Endometrium (tissue), 2 donors: ENCODE data around the gene HEMK1.

Experiments
- FAIRE-seq: peaks from 2 replicates; lab custom pipeline; 2012; peaks lifted over from hg19 to GRCh38; lab: Jason Lieb, UNC
- donor health status: control.
- donor health status: control.

HEMK1 gene

GRCh38 chr3:50568947-50569749 lies at the start of gene HEMK1:
TSS of gene HEMK1 (plus strand) at chr3:50569522. CDS start at chr3:50571105, 1,583 bp downstream.
- peak; percentile 88 for FAIRE-seq

DNA sequence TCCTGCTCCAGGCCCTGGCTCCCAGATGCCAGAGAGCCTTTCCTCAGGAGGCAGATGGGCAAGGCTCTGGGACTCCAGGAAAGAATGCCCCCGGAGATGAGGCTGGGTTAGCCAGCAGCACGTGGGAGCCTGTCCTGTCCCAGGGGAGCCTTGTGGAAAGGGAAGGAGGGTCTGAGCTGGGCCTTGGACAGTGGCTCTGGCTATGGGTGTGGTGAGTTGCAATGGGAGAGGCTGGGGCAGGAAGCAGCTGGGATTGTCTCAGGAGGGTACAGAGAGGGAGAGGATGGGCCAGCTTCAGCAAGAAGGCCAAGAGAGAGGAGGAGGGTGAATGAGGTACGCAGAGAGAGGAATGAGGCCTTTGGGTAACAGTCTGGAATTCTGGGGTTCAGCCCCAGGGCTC lies 48.5 kb upstream of the HEMK1 start:
- no peak for FAIRE-seq

GRCh38 chr3:50521572-50521971 lies 47.8 kb upstream of the HEMK1 start:
- FAIRE-seq = no peak

GRCh38 chr3:50523279-50523811 lies 46.0 kb upstream of the HEMK1 start:
- no peak for FAIRE-seq

DNA sequence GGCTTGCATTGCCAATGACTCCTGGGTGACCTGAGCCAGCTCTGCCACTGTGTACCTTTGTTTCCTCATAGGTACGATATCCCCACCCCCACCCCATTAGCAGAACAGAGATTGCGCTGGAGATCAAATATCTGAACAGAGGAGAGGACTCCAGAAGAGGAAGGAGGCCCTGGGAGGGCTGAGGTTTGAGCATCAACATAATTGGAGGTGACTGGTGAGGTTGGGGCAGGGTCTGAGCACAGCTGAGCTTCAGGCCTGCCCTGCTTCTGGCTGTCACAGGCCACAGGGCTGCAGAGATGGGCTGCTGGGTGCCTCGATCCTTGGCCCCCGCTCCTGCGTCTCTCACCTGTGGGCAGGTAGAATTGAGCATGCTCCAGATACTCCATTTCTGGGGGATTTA lies 44.6 kb upstream of the HEMK1 start:
- FAIRE-seq = no peak

- no peak for FAIRE-seq
These were observed 44.0 kb upstream of the HEMK1 start for GRCh38 chr3:50525191-50525910.

DNA sequence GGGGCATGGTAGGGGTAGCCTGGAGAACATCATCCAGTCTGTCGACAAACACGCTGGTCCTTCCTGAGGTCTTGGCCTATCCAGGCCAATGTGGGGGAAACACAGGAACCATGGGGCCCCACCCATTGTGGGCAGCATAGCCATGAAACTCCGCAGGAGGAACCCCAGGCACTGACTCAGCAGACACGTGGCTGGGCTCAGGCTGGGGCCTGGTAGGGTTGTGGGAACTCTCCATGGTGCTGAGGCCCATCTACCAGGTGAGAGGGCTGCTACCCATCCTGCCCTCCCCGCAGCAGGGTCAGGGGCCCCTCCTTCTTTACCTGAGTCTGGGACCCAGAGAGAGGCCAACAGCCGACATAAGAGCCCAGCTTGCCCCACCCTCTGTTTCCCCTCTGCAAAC lies 43.3 kb upstream of the HEMK1 start:
- no peak for FAIRE-seq

GRCh38 chr3:50530001-50530970 lies 39.0 kb upstream of the HEMK1 start:
- no peak for FAIRE-seq

DNA sequence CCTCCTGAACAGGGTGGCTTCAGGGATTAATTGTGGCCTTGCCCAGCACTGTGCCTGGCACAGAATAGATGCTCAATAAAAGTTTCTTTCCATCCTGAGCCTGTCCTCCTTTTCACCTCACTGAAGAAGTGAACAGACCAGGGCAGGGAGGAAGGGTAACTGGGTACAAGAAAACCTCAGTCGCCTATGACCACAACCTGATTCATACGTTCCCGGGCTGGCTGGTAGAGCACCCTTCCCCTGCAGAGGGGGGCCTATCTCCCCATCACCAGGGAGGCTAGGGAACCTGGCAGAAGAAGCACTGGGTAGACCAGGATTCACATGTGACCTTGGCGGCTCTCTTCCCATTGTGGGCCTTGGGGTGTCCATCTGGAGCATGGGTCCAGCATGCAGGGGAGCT lies 38.1 kb upstream of the HEMK1 start:
- no peak for FAIRE-seq

- FAIRE-seq = no peak
These were observed 37.1 kb upstream of the HEMK1 start for GRCh38 chr3:50532062-50532705.

DNA sequence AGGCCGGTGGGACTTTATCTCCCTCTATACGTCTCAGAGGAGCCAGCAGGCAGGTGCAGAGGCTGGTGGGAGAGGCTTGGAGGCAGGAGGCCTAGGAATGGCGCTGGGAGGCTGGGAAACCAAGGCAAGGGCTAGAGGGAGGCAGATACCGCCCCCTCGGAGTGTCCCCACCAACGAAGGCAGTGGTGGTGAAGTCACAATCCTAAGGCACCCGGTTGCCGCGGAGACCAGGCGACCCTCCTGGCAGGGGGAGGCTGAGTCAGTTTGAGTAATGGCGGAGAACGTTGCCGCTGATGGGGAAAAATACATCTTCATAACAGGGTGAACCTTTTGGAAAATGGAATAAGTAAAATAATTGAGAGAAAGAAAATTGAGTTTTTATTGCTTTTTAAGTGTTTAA lies 36.0 kb upstream of the HEMK1 start:
- FAIRE-seq = no peak

- FAIRE-seq = no peak
These were observed 35.4 kb upstream of the HEMK1 start for GRCh38 chr3:50533807-50534461.

GRCh38 chr3:50534681-50535330 lies 34.5 kb upstream of the HEMK1 start:
- no peak for FAIRE-seq

GRCh38 chr3:50536471-50537180 lies 32.7 kb upstream of the HEMK1 start:
- FAIRE-seq = no peak

DNA sequence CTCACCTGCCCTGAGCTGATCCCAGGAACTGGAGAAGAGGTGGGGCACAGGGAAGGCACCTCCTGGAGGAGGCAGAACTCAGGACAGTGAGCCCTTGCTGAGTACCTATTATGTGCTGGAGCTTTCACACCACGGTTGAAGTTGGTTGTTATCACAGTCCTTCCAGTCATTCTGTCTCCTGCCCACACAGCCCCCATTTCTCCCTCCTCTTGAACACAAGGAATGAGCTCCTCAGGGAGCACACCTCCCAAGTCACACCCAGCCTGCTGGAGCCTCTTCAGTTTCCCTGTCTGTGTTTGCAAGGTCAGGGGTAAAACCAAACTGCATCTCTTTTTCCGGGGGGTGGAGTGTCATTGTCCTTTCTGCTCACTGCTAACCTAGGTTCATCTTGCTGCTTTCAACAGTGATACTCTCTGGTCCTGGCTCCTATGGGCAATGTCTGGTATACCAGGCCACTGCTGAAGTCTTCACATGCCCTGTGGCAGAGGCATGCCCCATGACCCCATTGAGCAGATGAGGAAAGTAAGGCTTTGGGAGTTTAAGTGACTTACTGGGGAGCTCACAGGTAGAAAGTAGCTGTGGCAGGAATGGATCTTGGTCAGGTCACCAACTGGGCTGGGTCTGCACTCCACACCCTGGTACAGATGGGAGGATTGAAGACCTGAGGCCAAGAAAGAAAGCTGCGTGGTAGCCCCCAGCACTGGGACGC lies 31.7 kb upstream of the HEMK1 start:
- FAIRE-seq = no peak

DNA sequence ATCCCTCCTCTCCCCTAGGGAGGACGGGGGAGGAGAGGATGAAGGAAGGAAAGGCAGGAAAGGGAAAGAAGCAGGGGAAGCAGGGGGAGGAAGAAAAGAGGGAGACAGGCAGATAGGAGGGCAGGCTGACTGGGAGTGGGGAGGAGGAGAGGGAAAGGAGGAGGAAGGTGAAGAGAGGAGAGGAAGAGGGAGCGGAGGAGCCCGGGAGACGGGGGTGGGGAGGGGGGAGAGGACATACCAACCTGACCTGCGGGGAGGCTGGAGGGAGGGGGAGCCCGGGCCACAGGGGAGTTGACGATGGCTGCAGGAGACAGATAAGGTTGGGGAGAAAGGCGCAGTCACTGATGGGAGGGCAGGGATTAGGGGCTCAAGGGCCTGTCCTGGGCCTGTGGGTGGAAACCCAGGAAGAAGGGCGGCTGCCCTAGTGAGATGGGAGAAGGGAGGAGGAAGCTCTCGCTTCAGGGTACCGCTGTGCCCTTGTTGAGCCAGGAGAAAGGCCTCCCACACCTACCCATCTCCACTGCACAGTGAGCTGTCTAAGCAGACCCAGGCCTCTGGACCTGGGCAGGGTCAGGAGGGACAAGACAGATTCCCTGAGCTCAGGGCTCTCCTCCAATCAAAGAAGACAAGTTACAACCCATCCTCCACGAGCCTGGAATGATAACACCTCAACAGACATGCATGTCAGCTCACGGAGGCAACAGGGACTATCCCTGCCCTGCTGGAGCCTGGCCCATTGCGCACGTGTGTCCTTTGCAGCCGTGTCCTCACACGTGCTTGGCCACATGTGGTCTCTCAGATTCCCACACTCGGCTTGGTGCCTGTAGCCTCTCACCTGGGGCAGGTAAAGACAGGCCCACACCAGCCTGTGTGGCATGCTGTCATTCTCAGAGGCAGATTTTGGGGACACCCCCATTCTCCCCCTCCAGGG lies 29.7 kb upstream of the HEMK1 start:
- no peak for FAIRE-seq

DNA sequence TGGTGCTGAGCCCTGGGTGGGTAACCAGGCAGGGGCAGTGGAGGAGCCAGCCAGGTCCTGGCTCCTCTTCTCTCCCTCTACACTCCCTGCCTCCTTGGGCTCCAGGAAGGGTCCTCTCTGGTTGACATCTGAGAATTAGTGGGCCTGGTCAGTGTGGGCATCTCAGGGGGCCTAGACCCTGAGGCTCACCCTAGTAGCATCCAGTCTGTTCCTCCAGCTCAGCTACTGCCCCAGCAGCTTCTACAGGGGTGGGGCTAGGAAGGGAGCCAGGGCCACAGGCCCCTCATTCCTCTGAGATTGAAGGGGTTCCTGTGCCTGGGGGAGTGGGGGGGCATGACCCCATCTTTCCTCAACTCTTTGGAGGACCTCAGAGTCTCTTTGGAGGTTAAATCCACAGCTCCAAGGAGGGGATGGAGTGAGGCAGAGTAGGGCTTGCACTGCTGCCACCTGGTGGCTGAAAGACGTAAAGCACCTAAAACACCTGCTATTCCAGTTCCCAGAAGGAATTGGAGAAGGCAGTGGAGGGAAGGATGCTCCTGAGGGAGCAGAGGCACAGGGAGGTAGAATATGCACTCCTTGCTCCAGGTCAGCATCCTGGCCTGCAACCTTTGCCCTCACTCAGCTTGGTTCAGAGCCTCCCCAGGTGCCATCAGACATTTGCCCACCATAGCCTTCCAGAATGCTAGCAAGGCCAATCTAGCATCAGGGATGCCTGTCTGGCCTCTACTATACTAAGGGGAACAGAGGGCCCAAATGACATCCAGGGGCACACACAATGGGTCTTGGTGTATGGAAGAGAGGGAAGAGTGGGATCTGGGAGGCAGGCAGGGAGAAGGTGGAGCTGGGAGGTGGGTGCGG lies 26.9 kb upstream of the HEMK1 start:
- no peak for FAIRE-seq
